Sigmoid colon (tissue), 4 donors: Measurements from ENCODE around the gene FHOD3.

Experiments used
- CTCF ChIP-seq, 4 experiments: fragments of 450-650 bp in 3 of 4; fragments of 200-600 bp in 1 of 4; IDR thresholded peaks; one replicate each; pipeline ENCODE4 v1.5.1; 2016 to 2019; ENCODE audit warnings: antibody characterized with exemption in 4 of 4, mild to moderate bottlenecking in 3 of 4, moderate library complexity in 2 of 4
- POLR2A ChIP-seq, 2 donors: fragments of 450-650 bp; IDR thresholded peaks; one replicate each; pipeline ENCODE4 v1.6.1; 2016; ENCODE audit warnings: antibody characterized with exemption in 2 of 2, mild to moderate bottlenecking in 2 of 2, moderate library complexity in 2 of 2
- POLR2AphosphoS5 ChIP-seq, 4 donors: sonication (generic); formaldehyde crosslinking; IDR thresholded peaks; one replicate each; pipeline ENCODE4 v1.6.1; 2017; ENCODE audit warnings: antibody characterized with exemption in 4 of 4

DNA sequence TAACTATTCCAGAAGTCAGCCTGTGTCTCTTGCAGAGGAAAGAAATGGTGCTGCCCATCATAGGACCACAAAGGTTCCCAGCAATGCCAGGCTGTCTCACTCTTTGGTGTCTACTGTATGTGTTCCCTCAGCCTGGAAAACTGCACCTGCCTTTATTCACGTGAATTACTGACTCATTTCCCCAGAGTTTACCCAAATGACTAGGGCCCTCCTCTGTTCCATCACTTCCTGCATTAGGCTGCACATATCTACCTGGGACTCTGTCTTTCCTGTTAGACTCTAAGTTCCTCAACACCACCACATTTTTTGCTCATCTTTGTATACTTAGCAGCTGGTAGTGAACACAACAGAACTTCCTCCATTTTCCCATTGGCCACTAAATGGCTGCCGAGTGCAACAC, 188.3 kb downstream of the FHOD3 start:
- TF ChIP-seq CTCF (IDR thresholded peaks at IDR 0.05), result no peak
- no peak for TF ChIP-seq POLR2A (IDR thresholded peaks at IDR 0.05)
- no peak for TF ChIP-seq POLR2AphosphoS5 (IDR thresholded peaks at IDR 0.05)
